ENCODE results near the gene PHC2.

Gene PHC2

DNA sequence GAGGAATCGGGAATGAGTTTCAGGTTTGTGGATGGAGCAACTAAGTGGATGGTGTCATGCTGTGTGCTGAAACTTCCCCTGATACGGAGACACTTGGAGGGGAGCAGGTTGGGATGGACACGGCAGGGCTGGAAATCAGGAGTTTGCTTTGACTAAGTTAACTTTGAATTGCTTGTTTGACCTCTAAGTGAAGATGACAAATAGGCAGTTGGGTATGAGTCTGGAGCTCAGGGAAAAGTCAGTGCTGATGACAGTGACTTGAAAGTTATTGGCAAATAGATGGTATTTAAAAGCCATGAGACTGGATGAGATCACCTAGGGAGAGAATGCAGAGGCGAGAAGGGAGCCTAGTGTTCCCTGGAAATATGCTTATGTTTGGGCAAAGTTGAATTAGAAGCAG is 28.8 kb upstream of the PHC2 start:
- H3K4ac ChIP-seq (ENCODE audit: low read depth, low read length) = no peak overlapping the region
- H3K4me1 ChIP-seq (ENCODE audit: control insufficient read depth, low read depth, low read length) = no peaks in the 10 kb centered on the region
- H3K18ac ChIP-seq (ENCODE audit: low read length) = no peak overlapping the region
- no peaks in the 10 kb centered on the region for H3K27me3 ChIP-seq (ENCODE audit: insufficient read depth, low read length, poor library complexity)
- no peak overlapping the region for H2AK5ac ChIP-seq (ENCODE audit: low read length)
- H2BK5ac ChIP-seq (ENCODE audit: low read length) = no peak overlapping the region
- H3K79me1 ChIP-seq (ENCODE audit: low read length) = no peaks in the 10 kb centered on the region
- no peaks in the 10 kb centered on the region for H3K79me2 ChIP-seq (ENCODE audit: control insufficient read depth, insufficient read depth, low read length)
- no peak overlapping the region for H2BK120ac ChIP-seq (ENCODE audit: low read depth, low read length)
- DNase-seq = no peak
- WGBS (ENCODE audit: extremely low coverage, insufficient coverage, low lambda C conversion rate) = no CpG with 5 or more reads among the region's 4 CpGs
- no peak overlapping the region for H3K23ac ChIP-seq (ENCODE audit: low read length)
- H3K36me3 ChIP-seq (ENCODE audit: control insufficient read depth, insufficient read depth, low read length) = no peaks in the 10 kb centered on the region
- no peak overlapping the region for H3K4me2 ChIP-seq (ENCODE audit: low read length)
- H4K5ac ChIP-seq (ENCODE audit: low read length) = no peak overlapping the region
- H3K56ac ChIP-seq (ENCODE audit: low read length) = no peak overlapping the region
- no peak overlapping the region for H3K27ac ChIP-seq (ENCODE audit: low read depth, low read length)
- H3K9ac ChIP-seq (ENCODE audit: low read length) = no peak overlapping the region
- H4K8ac ChIP-seq (ENCODE audit: low read depth, low read length) = no peak overlapping the region
- H3K4me3 ChIP-seq (ENCODE audit: low read length) = no peak overlapping the region
- H2BK15ac ChIP-seq (replicated peaks; ENCODE audit: low read depth) = no peak overlapping the region

DNA sequence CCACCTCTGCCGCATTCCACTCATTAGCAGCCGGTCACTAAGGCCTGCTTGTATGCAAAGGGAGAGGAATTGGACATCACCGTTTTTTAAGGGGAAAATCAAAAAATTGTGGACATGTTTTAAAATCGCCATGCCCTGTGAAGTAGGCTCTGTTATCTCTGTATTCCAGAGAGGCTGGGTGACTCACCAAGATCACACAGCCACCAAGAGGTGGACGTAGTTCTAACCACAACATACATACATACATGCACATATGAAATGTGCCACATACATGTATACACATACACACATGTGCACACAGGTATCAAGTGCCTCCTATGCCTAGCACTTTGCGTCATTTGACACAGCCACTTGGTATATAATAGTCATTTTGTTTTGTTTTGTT is 25.6 kb upstream of the PHC2 start:
- Histone ChIP-seq H3K18ac (ENCODE audit: low read length) (no peak overlapping the region), H2BK120ac (ENCODE audit: low read depth, low read length) (no peak overlapping the region), H3K79me1 (ENCODE audit: low read length) (no peaks in the 10 kb centered on the region), H2BK5ac (ENCODE audit: low read length) (no peak overlapping the region), H4K8ac (ENCODE audit: low read depth, low read length) (no peak overlapping the region), H3K79me2 (ENCODE audit: control insufficient read depth, insufficient read depth, low read length) (no peaks in the 10 kb centered on the region), H3K27ac (ENCODE audit: low read depth, low read length) (no peak overlapping the region), H3K36me3 (ENCODE audit: control insufficient read depth, insufficient read depth, low read length) (no peaks in the 10 kb centered on the region), H2BK15ac (replicated peaks; ENCODE audit: low read depth) (no peak overlapping the region), H3K4ac (ENCODE audit: low read depth, low read length) (no peak overlapping the region), H3K23ac (ENCODE audit: low read length) (no peak overlapping the region), H3K4me2 (ENCODE audit: low read length) (no peak overlapping the region), H3K56ac (ENCODE audit: low read length) (no peak overlapping the region), H3K9ac (ENCODE audit: low read length) (no peak overlapping the region), H4K5ac (ENCODE audit: low read length) (no peak overlapping the region), H3K4me1 (ENCODE audit: control insufficient read depth, low read depth, low read length) (no peaks in the 10 kb centered on the region), H3K4me3 (ENCODE audit: low read length) (no peak overlapping the region), H2AK5ac (ENCODE audit: low read length) (no peak overlapping the region), H3K27me3 (ENCODE audit: insufficient read depth, low read length, poor library complexity) (no peaks in the 10 kb centered on the region)
- DNase-seq = no peak
- WGBS (ENCODE audit: extremely low coverage, insufficient coverage, low lambda C conversion rate) = no CpG with 5 or more reads among the region's 6 CpGs

DNA sequence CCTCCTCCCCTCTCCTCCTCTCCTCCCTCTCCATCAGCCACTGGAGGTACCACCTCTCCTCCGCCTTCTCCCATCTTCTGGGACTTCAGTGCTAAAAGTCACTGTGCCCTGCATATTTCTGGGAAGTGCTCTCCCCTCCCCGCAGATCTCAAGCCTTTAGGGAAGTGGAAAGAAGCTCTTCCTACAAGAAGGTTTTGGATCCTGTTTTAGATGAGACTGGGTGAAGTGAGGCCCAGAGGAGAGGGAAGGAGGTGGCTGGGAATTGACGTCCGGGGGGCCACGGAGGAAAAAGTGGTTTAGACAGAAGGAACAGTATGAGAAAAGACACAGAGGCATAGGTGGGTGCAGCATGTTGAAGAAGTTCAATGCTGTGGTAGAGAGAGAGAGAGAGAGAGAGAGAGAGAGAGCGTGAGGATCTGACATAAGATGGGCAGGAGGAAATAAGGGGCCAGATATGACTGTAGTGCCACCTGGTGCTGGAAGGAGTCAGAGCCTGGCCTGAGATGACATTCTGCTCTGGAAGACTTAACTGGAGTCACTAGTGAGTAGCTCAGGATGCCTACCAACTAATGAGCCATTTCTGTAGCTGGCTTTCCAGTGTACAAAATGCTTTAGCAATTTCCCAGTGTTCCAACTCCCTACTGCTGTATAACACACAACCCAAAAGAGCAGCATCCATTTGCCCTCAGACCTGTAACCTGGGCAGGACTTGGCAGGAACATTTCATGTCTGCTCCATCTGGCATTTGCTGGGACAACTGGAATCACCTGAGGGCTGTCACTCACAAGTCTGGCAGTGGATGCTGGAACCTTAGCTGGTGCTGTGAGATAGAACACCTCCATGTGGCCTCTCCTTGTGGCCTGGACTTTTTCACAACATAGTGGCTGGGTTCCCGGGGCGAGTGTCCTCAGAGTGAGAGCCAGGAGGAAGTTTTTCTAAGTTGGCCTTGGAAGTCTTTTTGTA is 24.9 kb upstream of the PHC2 start:
- Histone ChIP-seq H3K4me3 (ENCODE audit: low read length) (no peak overlapping the region), H3K4me1 (ENCODE audit: control insufficient read depth, low read depth, low read length) (no peaks in the 10 kb centered on the region), H2BK15ac (replicated peaks; ENCODE audit: low read depth) (no peak overlapping the region), H3K18ac (ENCODE audit: low read length) (no peak overlapping the region), H3K27ac (ENCODE audit: low read depth, low read length) (no peak overlapping the region), H3K36me3 (ENCODE audit: control insufficient read depth, insufficient read depth, low read length) (no peaks in the 10 kb centered on the region), H3K27me3 (ENCODE audit: insufficient read depth, low read length, poor library complexity) (no peaks in the 10 kb centered on the region), H3K79me2 (ENCODE audit: control insufficient read depth, insufficient read depth, low read length) (no peaks in the 10 kb centered on the region), H3K56ac (ENCODE audit: low read length) (no peak overlapping the region), H2BK5ac (ENCODE audit: low read length) (no peak overlapping the region), H3K23ac (ENCODE audit: low read length) (no peak overlapping the region), H3K9ac (ENCODE audit: low read length) (no peak overlapping the region), H2AK5ac (ENCODE audit: low read length) (no peak overlapping the region), H3K4ac (ENCODE audit: low read depth, low read length) (no peak overlapping the region), H4K8ac (ENCODE audit: low read depth, low read length) (no peak overlapping the region), H2BK120ac (ENCODE audit: low read depth, low read length) (no peak overlapping the region), H3K79me1 (ENCODE audit: low read length) (no peaks in the 10 kb centered on the region), H4K5ac (ENCODE audit: low read length) (no peak overlapping the region), H3K4me2 (ENCODE audit: low read length) (no peak overlapping the region)
- WGBS (ENCODE audit: extremely low coverage, insufficient coverage, low lambda C conversion rate) = no CpG with 5 or more reads among the region's 8 CpGs
- DNase-seq = peak; percentile 82

DNA sequence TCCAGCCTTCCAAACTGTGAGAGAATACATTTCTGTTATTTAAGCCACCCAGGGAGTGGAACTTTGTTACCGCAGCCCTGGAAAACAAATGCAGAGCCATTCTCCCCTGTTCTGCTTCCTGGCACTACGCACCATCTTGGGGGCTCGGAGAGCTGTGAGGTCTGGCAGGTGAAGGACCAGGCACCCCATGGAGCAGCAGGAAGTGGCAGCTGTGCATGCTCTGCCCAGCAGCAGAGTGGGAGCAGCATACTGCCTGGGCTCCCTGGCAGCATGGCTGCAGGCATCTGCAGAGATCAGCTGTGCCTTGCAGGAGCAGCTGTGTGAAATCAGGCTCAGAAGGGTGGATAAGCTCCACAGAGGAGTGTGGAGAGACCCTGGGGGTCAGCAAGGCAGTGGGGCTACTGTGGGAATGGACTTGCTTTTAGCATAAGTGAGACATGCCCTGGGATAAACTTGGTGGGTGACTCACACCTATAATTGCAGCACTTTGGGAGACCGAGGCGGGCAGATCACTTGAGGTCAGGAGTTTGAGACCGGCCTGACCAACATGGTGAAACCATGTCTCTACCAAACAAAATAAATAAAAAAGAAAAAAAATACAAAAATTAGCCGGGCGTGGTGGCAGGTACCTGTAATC is 23.9 kb upstream of the PHC2 start:
- DNase-seq = peak; percentile 29
- no peak overlapping the region for H4K5ac ChIP-seq (ENCODE audit: low read length)
- H2AK5ac ChIP-seq (ENCODE audit: low read length) = no peak overlapping the region
- no peak overlapping the region for H3K9ac ChIP-seq (ENCODE audit: low read length)
- no peak overlapping the region for H3K23ac ChIP-seq (ENCODE audit: low read length)
- no peaks in the 10 kb centered on the region for H3K36me3 ChIP-seq (ENCODE audit: control insufficient read depth, insufficient read depth, low read length)
- WGBS (ENCODE audit: extremely low coverage, insufficient coverage, low lambda C conversion rate) = no CpG with 5 or more reads among the region's 8 CpGs
- no peak overlapping the region for H3K27ac ChIP-seq (ENCODE audit: low read depth, low read length)
- H2BK120ac ChIP-seq (ENCODE audit: low read depth, low read length) = no peak overlapping the region
- H3K79me2 ChIP-seq (ENCODE audit: control insufficient read depth, insufficient read depth, low read length) = no peaks in the 10 kb centered on the region
- H3K4ac ChIP-seq (ENCODE audit: low read depth, low read length) = no peak overlapping the region
- H3K79me1 ChIP-seq (ENCODE audit: low read length) = no peaks in the 10 kb centered on the region
- H4K8ac ChIP-seq (ENCODE audit: low read depth, low read length) = no peak overlapping the region
- H3K56ac ChIP-seq (ENCODE audit: low read length) = no peak overlapping the region
- no peaks in the 10 kb centered on the region for H3K4me1 ChIP-seq (ENCODE audit: control insufficient read depth, low read depth, low read length)
- no peak overlapping the region for H3K4me3 ChIP-seq (ENCODE audit: low read length)
- no peak overlapping the region for H3K4me2 ChIP-seq (ENCODE audit: low read length)
- H2BK5ac ChIP-seq (ENCODE audit: low read length) = no peak overlapping the region
- no peak overlapping the region for H2BK15ac ChIP-seq (replicated peaks; ENCODE audit: low read depth)
- no peaks in the 10 kb centered on the region for H3K27me3 ChIP-seq (ENCODE audit: insufficient read depth, low read length, poor library complexity)
- H3K18ac ChIP-seq (ENCODE audit: low read length) = no peak overlapping the region

DNA sequence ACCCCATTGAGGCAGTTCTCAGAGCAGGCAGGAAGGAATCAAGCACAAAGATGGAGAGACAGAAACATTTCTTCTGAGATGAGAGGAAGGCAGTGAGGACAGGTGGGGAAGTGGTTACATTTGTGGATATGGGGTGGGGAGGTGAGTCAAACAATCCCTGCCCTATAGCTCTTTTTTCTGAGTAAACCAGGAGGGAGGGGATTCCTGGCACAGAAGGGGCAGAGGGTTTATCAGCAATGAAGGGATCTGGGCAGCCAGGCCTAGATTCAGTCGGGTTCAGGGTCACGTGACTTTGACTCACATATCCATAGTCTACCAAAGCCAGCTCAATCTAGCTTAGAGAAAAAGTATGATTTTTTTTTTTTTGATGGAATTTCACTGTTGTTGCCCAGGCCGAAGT is 15.7 kb upstream of the PHC2 start:
- no peak for DNase-seq
- Histone ChIP-seq H3K23ac (ENCODE audit: low read length) (no peak overlapping the region), H3K36me3 (ENCODE audit: control insufficient read depth, insufficient read depth, low read length) (no peaks in the 10 kb centered on the region), H3K27ac (ENCODE audit: low read depth, low read length) (no peak overlapping the region), H3K56ac (ENCODE audit: low read length) (no peak overlapping the region), H3K4me2 (ENCODE audit: low read length) (no peak overlapping the region), H4K5ac (ENCODE audit: low read length) (no peak overlapping the region), H3K4me1 (ENCODE audit: control insufficient read depth, low read depth, low read length) (no peaks in the 10 kb centered on the region), H3K18ac (ENCODE audit: low read length) (no peak overlapping the region), H4K8ac (ENCODE audit: low read depth, low read length) (no peak overlapping the region), H3K4ac (ENCODE audit: low read depth, low read length) (no peak overlapping the region), H3K27me3 (ENCODE audit: insufficient read depth, low read length, poor library complexity) (no peaks in the 10 kb centered on the region), H3K79me1 (ENCODE audit: low read length) (no peaks in the 10 kb centered on the region), H3K4me3 (ENCODE audit: low read length) (no peak overlapping the region), H3K9ac (ENCODE audit: low read length) (no peak overlapping the region), H2BK120ac (ENCODE audit: low read depth, low read length) (no peak overlapping the region), H2BK5ac (ENCODE audit: low read length) (no peak overlapping the region), H2AK5ac (ENCODE audit: low read length) (no peak overlapping the region), H3K79me2 (ENCODE audit: control insufficient read depth, insufficient read depth, low read length) (no peaks in the 10 kb centered on the region), H2BK15ac (replicated peaks; ENCODE audit: low read depth) (no peak overlapping the region)
- no CpG with 5 or more reads among the region's 3 CpGs for WGBS (ENCODE audit: extremely low coverage, insufficient coverage, low lambda C conversion rate)
